Urinary bladder (tissue), 4 donors: ENCODE measurements around the gene ELMO2. TPM values are rescaled to one million over a fixed set of nuclear protein-coding genes. Genes with fewer than 3 reads are reported as not detected.

Experiments used
- DNase-seq: peaks from one replicate; pipeline ENCODE4 v3.0.0-alpha.2; 2015; ENCODE audit errors: extremely low spot score
- H3K27ac ChIP-seq: one replicate; pipeline ENCODE4 v1.5.1; 2013; ENCODE audit warnings: low read depth, mild to moderate bottlenecking, moderate library complexity
- H3K36me3 ChIP-seq: one replicate; pipeline ENCODE4 v1.6.1; 2013; ENCODE audit warnings: mild to moderate bottlenecking, moderate library complexity; ENCODE audit not compliant: insufficient read depth
- H3K4me1 ChIP-seq: one replicate; pipeline ENCODE4 v1.6.1; 2013; ENCODE audit warnings: mild to moderate bottlenecking, moderate library complexity; ENCODE audit not compliant: insufficient read depth
- H3K4me3 ChIP-seq: one replicate; pipeline ENCODE4 v1.5.1; 2013; ENCODE audit warnings: low read depth, low read length
- WGBS: extraction: QIAGEN DNeasy Blood & Tissue Kit; methylation state at CpG from one replicate; pipeline ENCODE4 v1.1.7; 2013; 5-methylcytosine and 5-hydroxymethylcytosine counted together
- polyA plus RNA-seq: library from polyadenylated mRNA; stranded (reverse); fragments of 200-250 nt; gene quantifications from one replicate; pipeline ENCODE4 v1.2.3, GENCODE V29; 2013
- total RNA-seq: library from RNA; depleted of rRNA; stranded (reverse); fragments of >200 nt; gene quantifications from one replicate; pipeline ENCODE4 v1.2.3, GENCODE V29; 2014
- donor health status: healthy with polysubstance abuse.
- donor health status: healthy.

ELMO2 gene
- total and polyA plus RNA-seq, 2 donors = 31.2 to 41.6 TPM

- 44% methylated on average over 9 of the region's 9 CpGs for WGBS
- H3K27ac ChIP-seq = no peak overlapping the region
- DNase-seq = no peak
- H3K36me3 ChIP-seq = no peaks in the 10 kb centered on the region
- no peak overlapping the region for H3K4me3 ChIP-seq
- no peaks in the 10 kb centered on the region for H3K4me1 ChIP-seq
These were observed 72.0 kb downstream of the ELMO2 start for GRCh38 chr20:46334303-46334904.

GRCh38 chr20:46333161-46333991 is 73.0 kb downstream of the ELMO2 start:
- H3K36me3 ChIP-seq = no peaks in the 10 kb centered on the region
- WGBS = 65% methylated on average over 8 of the region's 8 CpGs
- H3K4me1 ChIP-seq = no peaks in the 10 kb centered on the region
- H3K27ac ChIP-seq = no peak overlapping the region
- no peak for DNase-seq
- H3K4me3 ChIP-seq = no peak overlapping the region

- Histone ChIP-seq H3K27ac (no peak overlapping the region), H3K4me1 (no peaks in the 10 kb centered on the region), H3K4me3 (no peak overlapping the region), H3K36me3 (no peaks in the 10 kb centered on the region)
- DNase-seq = no peak
- 44% methylated on average over 12 of the region's 12 CpGs for WGBS
These were observed 73.8 kb downstream of the ELMO2 start for GRCh38 chr20:46332373-46333160.

GRCh38 chr20:46331611-46332361 is 74.6 kb downstream of the ELMO2 start:
- WGBS = 56% methylated on average over 13 of the region's 13 CpGs
- no peak for DNase-seq
- no peak overlapping the region for H3K27ac ChIP-seq
- no peaks in the 10 kb centered on the region for H3K4me1 ChIP-seq
- no peak overlapping the region for H3K4me3 ChIP-seq
- no peaks in the 10 kb centered on the region for H3K36me3 ChIP-seq

GRCh38 chr20:46330831-46331371 is 75.5 kb downstream of the ELMO2 start:
- Histone ChIP-seq H3K4me3 (no peak overlapping the region), H3K27ac (no peak overlapping the region), H3K36me3 (no peaks in the 10 kb centered on the region), H3K4me1 (no peaks in the 10 kb centered on the region)
- no peak for DNase-seq
- WGBS = 76% methylated on average over 13 of the region's 13 CpGs

GRCh38 chr20:46330072-46330763 is 76.2 kb downstream of the ELMO2 start:
- no peak overlapping the region for H3K27ac ChIP-seq
- WGBS = 53% methylated on average over 13 of the region's 13 CpGs
- no peak overlapping the region for H3K4me3 ChIP-seq
- H3K4me1 ChIP-seq = no peaks in the 10 kb centered on the region
- no peaks in the 10 kb centered on the region for H3K36me3 ChIP-seq
- no peak for DNase-seq

GRCh38 chr20:46328200-46328882 is 78.1 kb downstream of the ELMO2 start:
- no peaks in the 10 kb centered on the region for H3K36me3 ChIP-seq
- no peak overlapping the region for H3K4me3 ChIP-seq
- H3K27ac ChIP-seq = no peak overlapping the region
- no peak for DNase-seq
- H3K4me1 ChIP-seq = no peaks in the 10 kb centered on the region
- WGBS = 45% methylated on average over 16 of the region's 16 CpGs

- H3K27ac ChIP-seq = no peak overlapping the region
- H3K36me3 ChIP-seq = no peaks in the 10 kb centered on the region
- H3K4me1 ChIP-seq = no peaks in the 10 kb centered on the region
- WGBS = 92% methylated on average over 6 of the region's 6 CpGs
- no peak overlapping the region for H3K4me3 ChIP-seq
- DNase-seq = no peak
These were observed 78.9 kb downstream of the ELMO2 start for GRCh38 chr20:46327557-46327956.

GRCh38 chr20:46325789-46326188 is 80.6 kb downstream of the ELMO2 start:
- no peaks in the 10 kb centered on the region for H3K36me3 ChIP-seq
- DNase-seq = no peak
- H3K27ac ChIP-seq = no peak overlapping the region
- 54% methylated on average over 1 of the region's 1 CpG for WGBS
- H3K4me3 ChIP-seq = no peak overlapping the region
- no peaks in the 10 kb centered on the region for H3K4me1 ChIP-seq

- Histone ChIP-seq H3K4me1 (no peaks in the 10 kb centered on the region), H3K27ac (no peak overlapping the region), H3K4me3 (no peak overlapping the region), H3K36me3 (no peaks in the 10 kb centered on the region)
- DNase-seq = no peak
- WGBS = 69% methylated on average over 6 of the region's 6 CpGs
These were observed 81.3 kb downstream of the ELMO2 start for GRCh38 chr20:46324960-46325703.

- H3K36me3 ChIP-seq = no peaks in the 10 kb centered on the region
- H3K4me1 ChIP-seq = no peaks in the 10 kb centered on the region
- no peak overlapping the region for H3K27ac ChIP-seq
- WGBS = 57% methylated on average over 7 of the region's 7 CpGs
- DNase-seq = no peak
- no peak overlapping the region for H3K4me3 ChIP-seq
These were observed 82.0 kb downstream of the ELMO2 start for GRCh38 chr20:46324379-46324778.

- Histone ChIP-seq H3K4me3 (no peak overlapping the region), H3K27ac (no peak overlapping the region), H3K36me3 (no peaks in the 10 kb centered on the region), H3K4me1 (no peaks in the 10 kb centered on the region)
- WGBS = 65% methylated on average over 10 of the region's 10 CpGs
- DNase-seq = no peak
These were observed 82.9 kb downstream of the ELMO2 start for GRCh38 chr20:46323557-46323956.
